GM12878 (cell line): ENCODE data around the gene PRR13. TPM values are rescaled to one million over a fixed set of nuclear protein-coding genes. Genes with fewer than 3 reads are reported as not detected.

Experiments
- ATAC-seq: fragments of 200-7000 bp; cut with Tn5 transposase; 3 replicates; pipeline ENCODE4 v1.9.1; 2020; ENCODE audit warnings: mild to moderate bottlenecking, moderate library complexity
- BruUV-seq: library from RNA; stranded (reverse); fragments of 400-500 nt; replicated peaks from 2 replicates; lab custom pipeline; 2021; lab: Mats Ljungman, UMichigan
- CTCF ChIA-PET: fragments of 300-600 bp; sonication (Branson Sonifier 250); formaldehyde crosslinking; extraction: SDS; loops from one replicate; lab custom pipeline; 2021; ENCODE audit warnings: inconsistent platforms; lab: Yijun Ruan, JAX
- POLR2A ChIA-PET: fragments of 350-600 bp; formaldehyde crosslinking; extraction: SDS; loops from one replicate; lab custom pipeline; 2021; ENCODE audit warnings: inconsistent platforms; lab: Charles Lee
- RAD21 ChIA-PET: fragments of 300-600 bp; sonication (Branson Sonifier 250); formaldehyde crosslinking; loops from one replicate; lab custom pipeline; 2023; ENCODE audit warnings: antibody characterized with exemption; ENCODE audit not compliant: unreplicated experiment; lab: Charles Lee
- SMC1A ChIA-PET: fragments of 300-600 bp; sonication (Branson Sonifier 250); formaldehyde crosslinking; loops from one replicate; lab custom pipeline; 2023; ENCODE audit not compliant: unreplicated experiment, uncharacterized antibody; lab: Charles Lee
- DNase-seq: peaks from one replicate; pipeline ENCODE4 v3.0.0-alpha.2; 2011; ENCODE audit warnings: low read depth, low spot score
- FAIRE-seq: peaks from 3 replicates; lab custom pipeline; 2011; peaks lifted over from hg19 to GRCh38; lab: Jason Lieb, UNC
- H2AFZ ChIP-seq: 2 replicates; pipeline ENCODE4 v1.6.0; 2011; ENCODE audit warnings: low read depth, low read length, control low read depth; ENCODE audit not compliant: control insufficient read depth
- H3K27ac ChIP-seq: 2 replicates; pipeline ENCODE4 v1.5.1; 2011; ENCODE audit warnings: control low read depth; ENCODE audit not compliant: control insufficient read depth, insufficient read depth
- H3K27me3 ChIP-seq, 2 experiments: replicated peaks in 1 of 2; 2 replicates each; pipeline versions ENCODE4 v1.6.0 to v1.6.1; 2011; ENCODE audit warnings: low read length in 1 of 2; ENCODE audit not compliant: control insufficient read depth in 2 of 2, insufficient read depth in 2 of 2
- H3K36me3 ChIP-seq, 2 experiments: 2 replicates each; pipeline ENCODE4 v1.5.1; 2011; ENCODE audit warnings: low read length in 1 of 2; ENCODE audit not compliant: control insufficient read depth in 2 of 2, insufficient read depth in 2 of 2
- H3K4me1 ChIP-seq: 2 replicates; pipeline ENCODE4 v1.6.1; 2011; ENCODE audit warnings: mild to moderate bottlenecking, low read length, moderate library complexity, mixed read lengths; ENCODE audit not compliant: control insufficient read depth, insufficient read depth
- H3K4me2 ChIP-seq: 2 replicates; pipeline ENCODE4 v1.6.0; 2011; ENCODE audit warnings: control low read depth; ENCODE audit not compliant: control insufficient read depth, insufficient read depth
- H3K4me3 ChIP-seq: fragments of 200-600 bp; sonication (generic); 2 replicates; pipeline ENCODE4 v1.5.1; 2016
- H3K79me2 ChIP-seq: 2 replicates; pipeline ENCODE4 v1.6.0; 2011; ENCODE audit warnings: low read length; ENCODE audit not compliant: control insufficient read depth, insufficient read depth
- H3K9ac ChIP-seq: 2 replicates; pipeline ENCODE4 v1.8.0; 2011; ENCODE audit warnings: low read length, control low read depth, mixed read lengths; ENCODE audit not compliant: control insufficient read depth, insufficient read depth
- H3K9me3 ChIP-seq: replicated peaks from 3 replicates; pipeline ENCODE4 v1.5.1; 2011; ENCODE audit warnings: mild to moderate bottlenecking, low read length; ENCODE audit not compliant: control insufficient read depth, insufficient read depth
- H4K20me1 ChIP-seq: 2 replicates; pipeline ENCODE4 v1.6.0; 2011; ENCODE audit not compliant: control insufficient read depth, insufficient read depth
- BACH1 ChIP-seq: fragments of 450-650 bp; IDR thresholded peaks from 2 replicates; pipeline ENCODE4 v1.6.1; 2017; ENCODE audit warnings: mild to moderate bottlenecking, borderline replicate concordance
- CBX5 ChIP-seq: sonication (generic); IDR thresholded peaks from 2 replicates; pipeline ENCODE4 v1.6.1; 2016; ENCODE audit warnings: low read depth, moderate library complexity, mild to moderate bottlenecking, inconsistent platforms
- CUX1 ChIP-seq: IDR thresholded peaks from 2 replicates; pipeline ENCODE4 v1.6.1; 2012; ENCODE audit warnings: improper control_type of control experiment, low read depth, low read length; ENCODE audit not compliant: insufficient replicate concordance
- HDAC6 ChIP-seq: fragments of 200-600 bp; sonication (generic); IDR thresholded peaks from one replicate; pipeline ENCODE4 v1.8.0; 2017; ENCODE audit warnings: antibody characterized with exemption; ENCODE audit not compliant: unreplicated experiment
- JUND ChIP-seq: IDR thresholded peaks from 2 replicates; pipeline ENCODE4 v1.6.1; 2012; ENCODE audit warnings: low read depth, mild to moderate bottlenecking, low read length, improper control_type of control experiment, moderate library complexity
- MYB ChIP-seq: fragments of 150-350 bp; IDR thresholded peaks from 2 replicates; pipeline ENCODE4 v1.6.1; 2014; ENCODE audit warnings: mild to moderate bottlenecking, low read depth, low read length, borderline replicate concordance
- NFYB ChIP-seq: IDR thresholded peaks from 2 replicates; pipeline ENCODE4 v1.6.1; 2011; ENCODE audit warnings: low read depth, mild to moderate bottlenecking, low read length, improper control_type of control experiment, moderate library complexity; ENCODE audit not compliant: insufficient read depth
- RAD51 ChIP-seq: fragments of 450-650 bp; IDR thresholded peaks from 2 replicates; pipeline ENCODE4 v1.6.1; 2016; ENCODE audit warnings: moderate library complexity, mild to moderate bottlenecking, inconsistent platforms
- RCOR1 ChIP-seq: conservative IDR thresholded peaks from 2 replicates; pipeline ENCODE4 v1.6.1; 2012; ENCODE audit warnings: low read depth, low read length, improper control_type of control experiment
- SMAD5 ChIP-seq: IDR thresholded peaks from 2 replicates; pipeline ENCODE4 v1.6.1; 2016; ENCODE audit warnings: antibody characterized with exemption, low read depth
- STAT1 ChIP-seq: fragments of 450-650 bp; conservative IDR thresholded peaks from 2 replicates; pipeline ENCODE4 v1.6.1; 2014; ENCODE audit warnings: antibody characterized with exemption, mild to moderate bottlenecking
- SUZ12 ChIP-seq: fragments of 200-600 bp; sonication (generic); IDR thresholded peaks from one replicate; pipeline ENCODE4 v1.6.1; 2018; ENCODE audit warnings: antibody characterized with exemption, mild to moderate bottlenecking; ENCODE audit not compliant: unreplicated experiment
- TCF7 ChIP-seq: IDR thresholded peaks from 2 replicates; pipeline ENCODE4 v1.6.1; 2014; ENCODE audit warnings: antibody characterized with exemption, borderline replicate concordance
- WRNIP1 ChIP-seq: IDR thresholded peaks from 2 replicates; pipeline ENCODE4 v1.6.1; 2011; ENCODE audit warnings: low read depth, low read length, improper control_type of control experiment, borderline replicate concordance
- YBX1 ChIP-seq: fragments of 450-650 bp; IDR thresholded peaks from 2 replicates; pipeline ENCODE4 v1.6.1; 2016; ENCODE audit warnings: antibody characterized with exemption
- ZBED1 ChIP-seq: IDR thresholded peaks from 2 replicates; pipeline ENCODE4 v1.6.1; 2016; ENCODE audit warnings: borderline replicate concordance
- ZNF384 ChIP-seq: IDR thresholded peaks from 2 replicates; pipeline ENCODE4 v1.6.1; 2012; ENCODE audit warnings: low read depth, mild to moderate bottlenecking, low read length, improper control_type of control experiment, borderline replicate concordance
- WGBS: methylation state at CpG from one replicate; pipeline ENCODE4 v1.1.6; 2016; ENCODE audit warnings: low lambda C conversion rate; ENCODE audit not compliant: insufficient replicate concordance, insufficient coverage; ENCODE audit errors: missing lambda C conversion rate; 5-methylcytosine and 5-hydroxymethylcytosine counted together
- in situ Hi-C: fragments of 300-500 bp; cut with MboI; formaldehyde crosslinking; loops from 9 replicates; pipeline ENCODE4 v1.14.3; 2018; ENCODE audit warnings: mixed read lengths
- intact Hi-C: fragments of 100-400 bp; cut with micrococcal nuclease; formaldehyde crosslinking; loops from one replicate; pipeline ENCODE4 v1.14.2; 2022; ENCODE audit not compliant: unreplicated experiment
- polyA plus RNA-seq, 11 experiments: library from polyadenylated mRNA; depleted of rRNA in 4 of 11; unstranded in 6 of 11; stranded (reverse) in 5 of 11; fragments of >200 nt; fragmentation: Nextera tagmentation in 4 of 11; fragmentation: Illumina TruSeq in 1 of 11; extraction: Ambion mirVana in 4 of 11; extraction: Trizol in 1 of 11; gene quantifications; 1 replicate in 1 of 11; 2 replicates in 10 of 11; pipeline versions ENCODE4 v1.2.1 to v1.2.3, GENCODE V29; 2011 to 2016; ENCODE audit warnings: inconsistent platforms in 2 of 11, missing spikeins in 2 of 11, low read depth in 1 of 11
- total RNA-seq, 4 experiments: library from RNA; depleted of rRNA in 3 of 4; stranded (reverse); fragments of >200 nt in 3 of 4; fragmentation: Illumina TruSeq in 1 of 4; extraction: Trizol in 1 of 4; gene quantifications; 2 replicates each; pipeline versions ENCODE4 v1.2.1 to v1.2.3, GENCODE V29; 2013 to 2021
- TF ChIP-seq, protein P1 (sequence below): fragments of 450-650 bp; IDR thresholded peaks from 2 replicates; pipeline ENCODE4 v1.6.1; 2014; ENCODE audit warnings: mild to moderate bottlenecking

Gene PRR13
- total and polyA plus RNA-seq, 10 of the 15 experiments (the other 5 are each of a cell fraction or from before 2014, with no cell fraction given): 94.2 to 462 (median 276) TPM

GRCh38 chr12:53414756-53415417 is 26.6 kb upstream of the PRR13 start:
- no peak for TF ChIP-seq ZNF384
- TF ChIP-seq MYB: no peak
- no peak for TF ChIP-seq BACH1
- TF ChIP-seq NFYB: no peak
- TF ChIP-seq RCOR1: no peak
- no peak for TF ChIP-seq RAD51
- no peak for TF ChIP-seq SMAD5
- no peak for TF ChIP-seq WRNIP1
- no peak for TF ChIP-seq CUX1
- no peak for TF ChIP-seq TCF7
- TF ChIP-seq CBX5: no peak
- TF ChIP-seq STAT1: no peak
- TF ChIP-seq ZBED1: no peak
- no peak for TF ChIP-seq HDAC6
- TF ChIP-seq JUND: no peak
- no peak for TF ChIP-seq SUZ12
- TF ChIP-seq YBX1: no peak
- TF ChIP-seq, protein P1, sequence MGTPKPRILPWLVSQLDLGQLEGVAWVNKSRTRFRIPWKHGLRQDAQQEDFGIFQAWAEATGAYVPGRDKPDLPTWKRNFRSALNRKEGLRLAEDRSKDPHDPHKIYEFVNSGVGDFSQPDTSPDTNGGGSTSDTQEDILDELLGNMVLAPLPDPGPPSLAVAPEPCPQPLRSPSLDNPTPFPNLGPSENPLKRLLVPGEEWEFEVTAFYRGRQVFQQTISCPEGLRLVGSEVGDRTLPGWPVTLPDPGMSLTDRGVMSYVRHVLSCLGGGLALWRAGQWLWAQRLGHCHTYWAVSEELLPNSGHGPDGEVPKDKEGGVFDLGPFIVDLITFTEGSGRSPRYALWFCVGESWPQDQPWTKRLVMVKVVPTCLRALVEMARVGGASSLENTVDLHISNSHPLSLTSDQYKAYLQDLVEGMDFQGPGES: no peak
- H2AFZ ChIP-seq: no peak overlapping the region
- H4K20me1 ChIP-seq: no peaks in the 10 kb centered on the region
- ChIA-PET RAD21 (interaction anchor here (1.1 to 2.7 kb wide), 3 partner anchors 32 to 70 kb away, joined by 3 to 9 read pairs (median 4); no protein-coding TSS in a partner anchor), POLR2A (interaction anchor here (0.5 to 0.6 kb wide), 4 partner anchors 11 to 239 kb away, joined by 3 to 5 read pairs (median 4); no protein-coding TSS in a partner anchor), SMC1A (interaction anchor here (0.5 to 5.7 kb wide), 5 partner anchors 32 to 149 kb away, joined by 3 to 64 read pairs (median 11); partner anchors contain the start of gene SP1), CTCF (interaction anchor here (0.7 to 2.3 kb wide), 6 partner anchors 33 to 94 kb away, joined by 3 to 10 read pairs (median 4); partner anchors contain the start of gene AAAS)
- H3K9me3 ChIP-seq: no peaks in the 10 kb centered on the region
- peaks cover 18% of the 10 kb centered on the region for H3K4me1 ChIP-seq
- H3K27ac ChIP-seq: no peak overlapping the region
- no peaks in the 10 kb centered on the region for H3K27me3 ChIP-seq
- in situ Hi-C loops: no loop called here
- no peak overlapping the region for H3K9ac ChIP-seq
- intact Hi-C loops: no loop called here
- no peak for ATAC-seq
- 95% methylated on average over 3 of the region's 3 CpGs for WGBS
- H3K4me2 ChIP-seq: no peak overlapping the region
- DNase-seq: no peak
- H3K79me2 ChIP-seq: no peaks in the 10 kb centered on the region
- no TSS peak for BruUV-seq
- H3K36me3 ChIP-seq: peaks cover 7 to 17% of the 10 kb centered on the region in 2 experiments; a peak in 3 of 4 replicates
- FAIRE-seq: no peak
- no peak overlapping the region for H3K4me3 ChIP-seq
